ENCODE results near the gene KLK11.

Gene KLK11, protein sequence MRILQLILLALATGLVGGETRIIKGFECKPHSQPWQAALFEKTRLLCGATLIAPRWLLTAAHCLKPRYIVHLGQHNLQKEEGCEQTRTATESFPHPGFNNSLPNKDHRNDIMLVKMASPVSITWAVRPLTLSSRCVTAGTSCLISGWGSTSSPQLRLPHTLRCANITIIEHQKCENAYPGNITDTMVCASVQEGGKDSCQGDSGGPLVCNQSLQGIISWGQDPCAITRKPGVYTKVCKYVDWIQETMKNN

DNA sequence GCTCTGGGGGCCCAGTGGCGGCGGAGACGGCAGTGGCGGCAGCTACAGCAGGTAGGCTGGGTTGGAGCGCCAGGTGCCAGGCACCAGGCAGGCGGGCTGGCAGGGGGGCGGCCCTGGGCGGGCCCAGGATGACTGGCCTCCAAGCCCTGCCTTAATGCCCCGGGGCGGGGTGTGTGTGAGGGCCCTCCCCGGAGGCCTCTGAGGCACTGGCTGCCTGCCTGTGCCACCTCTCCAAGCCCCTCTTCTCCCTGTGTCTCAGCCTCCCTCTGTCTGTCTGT is at the start of gene KLK11:
KLK11 (minus strand) TSS at position 63 of the 278 bp plus-strand sequence. CDS start 985 bp downstream, outside the sequence.
- H3K4me1 Mint-ChIP-seq, result no peaks in the 10 kb centered on the region
- H3K36me3 Mint-ChIP-seq, result no peaks in the 10 kb centered on the region
- H3K9me3 Mint-ChIP-seq, result no peaks in the 10 kb centered on the region
- no peak within 1 kb of the TSS for H3K4me3 Mint-ChIP-seq
- H3K27ac Mint-ChIP-seq, result no peak within 1 kb of the TSS
- DNase-seq (ENCODE audit: low spot score in 2 of 2) (no peak), ATAC-seq (peak; percentile 42)

DNA sequence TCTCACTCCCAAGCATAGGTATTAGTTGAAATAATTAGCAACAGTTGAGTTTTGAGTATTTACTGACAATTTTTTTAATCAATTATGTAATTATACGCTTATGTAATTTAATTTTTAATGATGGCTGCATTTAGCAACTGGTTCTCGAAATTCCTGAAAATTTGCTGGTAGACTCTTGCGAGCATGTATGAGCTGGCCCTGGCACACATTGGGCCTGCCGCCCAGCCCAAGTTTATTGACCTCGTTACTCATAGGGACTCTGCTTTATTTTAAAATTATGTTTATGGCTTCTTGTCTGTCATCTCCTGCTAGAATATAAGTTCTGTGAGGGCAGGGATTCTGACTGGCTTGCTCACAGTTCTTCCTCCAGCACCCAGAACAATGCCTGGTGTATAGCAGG is 49.6 kb upstream of the KLK11 start:
- peaks cover 4% of the 10 kb centered on the region for H3K9me3 Mint-ChIP-seq
- DNase-seq (ENCODE audit: low spot score in 2 of 2), result no peak
- no peak overlapping the region for H3K4me3 Mint-ChIP-seq
- H3K27ac Mint-ChIP-seq, result no peak overlapping the region
- H3K36me3 Mint-ChIP-seq, result no peaks in the 10 kb centered on the region
- H3K4me1 Mint-ChIP-seq, result no peaks in the 10 kb centered on the region
- no peak for ATAC-seq

DNA sequence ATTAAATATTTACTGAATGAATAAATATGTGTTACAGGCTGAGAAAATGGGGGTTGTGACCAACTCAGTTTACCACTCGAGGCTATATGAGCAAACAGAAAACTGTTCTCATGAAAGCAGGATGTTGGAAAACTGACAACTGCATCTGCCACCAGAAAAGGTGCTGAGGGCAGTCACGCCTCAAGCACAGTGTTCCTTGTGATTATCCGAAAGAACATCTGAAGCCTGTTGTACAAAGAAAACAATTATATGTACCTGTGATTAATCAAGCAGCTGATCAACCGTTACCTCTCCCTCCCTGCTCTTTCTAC is 44.6 kb upstream of the KLK11 start:
- H3K4me1 Mint-ChIP-seq, result no peaks in the 10 kb centered on the region
- ATAC-seq, result no peak
- H3K36me3 Mint-ChIP-seq, result no peaks in the 10 kb centered on the region
- no peak overlapping the region for H3K4me3 Mint-ChIP-seq
- DNase-seq (ENCODE audit: low spot score in 2 of 2), result no peak
- peaks cover 4% of the 10 kb centered on the region for H3K9me3 Mint-ChIP-seq
- no peak overlapping the region for H3K27ac Mint-ChIP-seq

DNA sequence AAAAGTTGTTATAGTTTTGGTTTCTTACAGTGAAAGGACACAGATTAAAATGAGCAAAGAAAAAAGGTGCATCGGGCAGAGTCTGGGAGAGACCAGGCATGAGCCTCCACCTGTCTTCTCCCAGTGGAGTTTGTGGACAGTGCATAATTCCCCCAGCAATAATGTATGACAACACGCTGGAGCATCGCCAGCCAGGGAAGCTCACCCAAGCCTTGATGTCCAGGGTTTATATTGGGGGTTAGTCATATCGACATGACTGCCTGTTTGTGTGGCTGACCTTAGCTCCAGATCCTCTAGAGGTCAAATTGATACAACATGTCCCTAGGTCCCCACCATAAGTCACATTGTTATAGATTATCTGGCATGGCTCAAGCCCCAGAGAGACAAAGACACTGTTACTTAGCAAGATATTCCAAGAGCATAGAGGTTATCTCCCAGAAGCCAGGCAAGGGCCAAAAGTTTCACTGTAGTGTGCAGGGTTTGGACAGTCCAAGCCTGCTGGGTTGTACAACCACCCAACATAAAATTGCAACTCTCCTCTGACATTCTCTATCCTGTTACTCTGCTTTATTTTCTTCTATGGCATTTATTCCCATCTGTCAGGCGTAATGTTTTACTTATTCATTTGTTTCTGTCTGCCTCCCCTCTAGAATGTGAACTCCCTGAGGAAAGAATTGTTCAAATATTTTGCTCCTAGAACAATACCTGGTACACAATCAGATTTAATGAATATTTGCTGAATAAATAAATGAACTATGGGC is 44.1 kb upstream of the KLK11 start:
- Mint-ChIP-seq H3K9me3 (peaks cover 4% of the 10 kb centered on the region), H3K4me3 (no peak overlapping the region), H3K4me1 (no peaks in the 10 kb centered on the region), H3K36me3 (no peaks in the 10 kb centered on the region), H3K27ac (no peak overlapping the region)
- DNase-seq (ENCODE audit: low spot score in 2 of 2) (no peak), ATAC-seq (no peak)

DNA sequence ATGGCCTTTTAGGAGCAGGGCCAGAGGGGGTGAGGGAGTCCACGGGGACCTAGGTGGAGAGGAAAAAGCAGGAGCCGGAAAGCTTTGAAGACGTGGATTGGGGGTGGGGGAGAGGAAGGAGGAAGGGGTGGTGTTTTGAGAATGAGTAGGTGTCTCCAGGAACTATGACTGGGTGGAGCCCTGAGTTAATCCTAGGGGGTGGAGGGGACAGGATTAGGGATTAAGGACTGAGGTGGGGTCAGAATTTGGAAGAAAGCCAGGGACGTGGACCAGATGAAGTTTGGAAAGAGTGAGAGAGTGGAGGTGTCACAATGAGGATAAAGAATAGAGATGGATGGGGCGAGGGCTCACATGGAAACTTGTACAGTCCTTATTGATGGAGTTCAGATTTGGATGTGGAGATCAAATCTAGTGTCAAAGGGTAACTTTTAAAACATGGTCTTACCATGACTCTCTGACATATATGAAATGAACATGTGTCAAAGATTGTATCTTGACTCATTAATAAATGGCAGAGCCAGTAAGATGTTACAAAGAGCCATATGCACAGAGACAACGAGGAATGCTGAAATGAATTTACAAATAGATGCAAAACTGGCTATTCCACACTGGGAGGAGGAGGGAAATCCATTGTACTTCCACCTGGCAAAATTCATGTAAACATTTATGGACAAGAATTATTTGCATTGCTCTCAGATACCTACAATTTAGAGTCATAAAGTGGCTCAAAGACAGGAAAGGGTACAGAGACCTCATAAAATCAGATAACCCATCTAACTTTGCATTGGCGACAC is 40.2 kb upstream of the KLK11 start:
- ATAC-seq (no peak), DNase-seq (ENCODE audit: low spot score in 2 of 2) (no peak)
- Mint-ChIP-seq H3K9me3 (no peaks in the 10 kb centered on the region), H3K4me3 (no peak overlapping the region), H3K36me3 (no peaks in the 10 kb centered on the region), H3K27ac (no peak overlapping the region), H3K4me1 (no peaks in the 10 kb centered on the region)

DNA sequence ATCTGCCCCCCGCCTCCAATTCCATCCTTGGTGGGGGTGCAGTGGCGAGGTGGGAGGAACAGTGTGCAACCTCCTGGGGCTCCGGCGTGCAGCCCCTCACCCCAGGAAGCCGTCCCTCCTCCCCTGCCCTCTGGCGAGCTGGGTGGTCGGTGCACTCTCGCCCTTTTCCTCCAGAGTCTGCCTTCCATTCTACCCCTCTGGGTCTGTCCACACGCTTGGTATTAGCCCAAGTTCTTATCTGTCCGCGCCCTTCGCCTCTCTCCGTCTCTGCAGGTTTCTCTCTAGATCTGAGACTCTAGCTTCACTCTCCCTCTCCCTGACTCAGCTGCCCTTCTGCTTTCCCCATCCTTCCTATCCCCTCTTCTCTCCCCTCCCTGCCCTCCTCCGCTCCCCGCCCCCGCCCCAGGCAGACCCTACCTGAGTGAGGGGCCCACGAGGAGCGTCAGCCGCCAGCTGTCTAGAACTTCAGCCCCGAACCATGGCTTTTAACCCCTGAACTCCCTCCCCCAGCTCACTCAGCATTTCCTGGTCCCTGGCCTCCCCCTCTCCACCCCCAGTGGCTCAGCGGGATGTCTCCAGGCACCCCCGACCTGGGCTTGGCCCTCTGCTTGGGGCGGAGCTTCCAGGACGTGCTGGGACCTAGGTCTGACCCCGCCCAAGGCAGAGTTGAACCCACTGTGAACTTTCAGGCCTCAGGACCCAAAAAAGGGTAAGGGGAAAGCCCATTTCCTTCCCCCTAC is 39.0 kb upstream of the KLK11 start:
- ATAC-seq (no peak), DNase-seq (ENCODE audit: low spot score in 2 of 2) (no peak)
- H3K27ac Mint-ChIP-seq, result no peak overlapping the region
- H3K4me3 Mint-ChIP-seq, result peak overlapping the region; percentile 20
- H3K4me1 Mint-ChIP-seq, result no peaks in the 10 kb centered on the region
- no peaks in the 10 kb centered on the region for H3K36me3 Mint-ChIP-seq
- no peaks in the 10 kb centered on the region for H3K9me3 Mint-ChIP-seq

DNA sequence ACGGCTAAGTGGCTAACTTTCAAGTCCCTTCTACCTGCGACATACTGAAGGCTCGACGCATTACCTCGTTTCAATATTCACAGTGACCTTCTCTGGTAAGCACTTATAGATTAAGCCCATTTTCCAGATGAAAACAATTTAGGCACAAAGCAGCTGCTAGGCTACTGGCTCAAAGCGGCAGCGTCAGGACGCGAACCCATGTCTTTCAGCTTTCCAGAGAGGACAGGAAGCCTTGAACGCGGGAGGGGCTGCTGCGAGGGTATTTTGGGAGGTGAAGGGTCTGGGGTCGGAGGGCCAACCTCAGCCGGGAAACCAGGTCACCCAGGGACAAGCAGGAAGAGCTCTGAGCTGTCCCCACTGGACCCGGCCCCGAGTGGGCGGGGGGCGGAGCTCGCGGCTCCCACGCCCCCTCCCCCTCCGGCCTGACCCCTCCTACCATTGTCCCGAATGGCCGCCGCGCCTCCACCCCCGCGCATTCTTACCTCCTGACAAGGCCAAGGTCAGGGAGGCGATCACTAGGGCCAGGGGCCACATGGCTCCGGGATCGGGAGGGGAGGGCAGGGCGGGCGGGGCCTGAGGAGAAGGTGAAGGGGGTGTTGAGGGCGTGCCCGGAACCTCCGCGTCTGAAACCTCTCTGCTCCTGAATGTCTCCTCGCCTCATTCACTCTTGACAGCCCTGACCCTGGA is 38.3 kb upstream of the KLK11 start, which contains the start of gene KLK13:
KLK13 (minus strand) TSS at position 559 of the 687 bp plus-strand sequence; CDS start at position 534, 25 bp downstream.
- no peak within 1 kb of the TSS for H3K27ac Mint-ChIP-seq
- DNase-seq (ENCODE audit: low spot score in 2 of 2), result no peak
- H3K36me3 Mint-ChIP-seq, result no peaks in the 10 kb centered on the region
- peak within 1 kb of the TSS; percentile 20 for H3K4me3 Mint-ChIP-seq
- no peak for ATAC-seq
- no peaks in the 10 kb centered on the region for H3K9me3 Mint-ChIP-seq
- no peaks in the 10 kb centered on the region for H3K4me1 Mint-ChIP-seq

DNA sequence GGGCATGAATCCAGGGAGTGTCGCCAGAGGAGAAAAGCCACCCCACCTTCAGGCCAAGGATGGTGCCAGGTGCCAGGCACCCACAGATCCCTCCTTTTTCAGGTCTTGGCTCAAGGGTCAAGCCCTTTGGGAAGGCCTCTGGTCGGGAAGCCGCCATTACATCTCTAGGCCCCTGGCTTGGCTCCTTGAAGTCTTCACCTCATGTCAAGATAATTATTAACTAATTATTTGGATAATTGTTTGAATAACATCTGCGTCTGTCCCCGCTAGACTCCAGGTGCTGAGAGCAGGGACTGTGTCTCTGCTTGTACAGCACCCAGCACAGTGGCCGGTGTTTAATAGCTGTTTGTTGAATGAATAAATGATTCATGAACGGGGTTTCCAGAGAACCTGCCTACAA is 37.2 kb upstream of the KLK11 start:
- no peaks in the 10 kb centered on the region for H3K4me1 Mint-ChIP-seq
- ATAC-seq, result no peak

DNA sequence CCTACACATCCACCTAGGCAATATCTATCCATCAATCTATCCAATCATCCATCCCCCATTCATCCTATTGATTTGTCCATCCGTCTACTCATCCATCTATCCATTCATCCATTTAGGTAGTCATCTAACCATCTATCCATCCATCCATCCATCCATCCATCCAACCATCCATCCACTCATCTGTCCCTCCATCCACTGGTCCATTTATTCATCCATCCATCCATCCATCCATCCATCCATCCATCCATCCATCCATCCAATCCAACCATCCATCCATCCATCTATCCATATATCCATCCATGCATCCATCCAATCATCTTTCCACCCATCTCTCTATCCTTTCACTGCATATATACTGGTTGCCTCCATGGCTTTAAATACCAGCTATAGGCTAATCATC is 34.6 kb upstream of the KLK11 start:
- no peaks in the 10 kb centered on the region for H3K36me3 Mint-ChIP-seq
- no peak overlapping the region for H3K4me3 Mint-ChIP-seq
- no peaks in the 10 kb centered on the region for H3K4me1 Mint-ChIP-seq
- ATAC-seq (no peak), DNase-seq (ENCODE audit: low spot score in 2 of 2) (no peak)
- H3K9me3 Mint-ChIP-seq, result no peaks in the 10 kb centered on the region
- no peak overlapping the region for H3K27ac Mint-ChIP-seq

More for the DNA sequence above, 37.2 kb upstream of the KLK11 start:
- no peaks in the 10 kb centered on the region for H3K9me3 Mint-ChIP-seq
- H3K36me3 Mint-ChIP-seq, result no peaks in the 10 kb centered on the region
- DNase-seq (ENCODE audit: low spot score in 2 of 2), result no peak
- H3K4me3 Mint-ChIP-seq, result no peak overlapping the region
- no peak overlapping the region for H3K27ac Mint-ChIP-seq

DNA sequence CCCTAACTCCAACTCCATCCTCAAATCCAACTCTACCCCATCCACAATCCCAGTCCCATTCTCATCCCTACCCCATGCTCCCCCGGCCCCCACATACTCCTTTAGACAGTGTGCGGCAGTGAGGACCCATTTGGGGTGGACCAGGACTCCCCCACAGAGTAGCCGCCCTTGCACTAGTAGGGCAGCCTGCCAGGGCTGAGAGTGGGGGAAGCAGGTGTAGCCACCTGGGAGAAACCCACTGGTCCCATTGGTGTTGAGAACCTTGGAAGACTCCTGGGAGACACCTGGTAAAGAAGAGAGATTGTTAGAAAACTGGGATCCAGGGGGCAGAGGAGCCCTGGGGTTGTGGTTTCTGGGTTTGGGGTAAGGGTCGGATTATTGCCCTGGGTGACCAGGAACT is 33.9 kb upstream of the KLK11 start:
- ATAC-seq (no peak), DNase-seq (ENCODE audit: low spot score in 2 of 2) (no peak)
- Mint-ChIP-seq H3K27ac (no peak overlapping the region), H3K4me1 (no peaks in the 10 kb centered on the region), H3K36me3 (no peaks in the 10 kb centered on the region), H3K9me3 (no peaks in the 10 kb centered on the region), H3K4me3 (no peak overlapping the region)

DNA sequence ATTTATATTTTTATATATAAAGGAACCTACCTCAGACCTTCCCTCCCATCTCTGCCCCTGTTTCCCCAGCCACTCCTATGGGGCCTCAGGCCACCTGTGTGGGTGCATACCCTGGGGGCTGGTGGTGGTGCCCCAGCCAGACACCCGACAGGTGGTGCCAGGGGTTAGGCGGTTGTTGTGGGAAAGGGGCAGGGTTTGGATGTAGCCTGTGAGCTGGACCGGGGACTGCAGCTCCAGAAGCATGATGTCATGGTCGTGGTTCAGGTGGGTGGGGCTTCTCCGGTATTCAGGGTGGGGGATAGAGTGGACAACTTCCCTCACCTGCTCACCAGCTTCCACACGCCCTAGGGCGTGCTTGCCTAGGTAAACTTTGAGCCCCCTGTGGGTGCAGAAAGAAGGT is 33.3 kb upstream of the KLK11 start:
- no peak for DNase-seq (ENCODE audit: low spot score in 2 of 2)
- no peak overlapping the region for H3K27ac Mint-ChIP-seq
- ATAC-seq, result no peak
- H3K4me1 Mint-ChIP-seq, result no peaks in the 10 kb centered on the region
- H3K4me3 Mint-ChIP-seq, result no peak overlapping the region
- H3K36me3 Mint-ChIP-seq, result no peaks in the 10 kb centered on the region
- no peaks in the 10 kb centered on the region for H3K9me3 Mint-ChIP-seq

DNA sequence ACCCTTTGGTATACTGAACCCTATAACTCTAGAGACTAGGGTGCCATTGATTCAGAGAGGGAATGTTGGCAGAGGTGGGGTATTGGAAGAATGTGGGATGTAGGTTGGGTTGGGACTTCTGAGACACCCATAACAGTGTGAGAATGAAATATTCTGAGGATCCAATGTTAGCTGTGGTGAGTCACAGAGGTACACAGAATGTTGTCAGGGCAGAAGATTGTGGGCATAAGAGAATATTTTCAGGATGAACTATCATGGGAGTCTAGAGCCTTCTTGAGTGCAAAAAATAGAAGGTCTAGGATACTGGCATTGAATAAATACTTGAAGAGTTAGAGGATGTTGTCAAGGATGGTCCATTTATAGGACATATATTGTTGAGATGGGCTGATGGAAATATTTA is 29.4 kb upstream of the KLK11 start:
- DNase-seq (ENCODE audit: low spot score in 2 of 2) (no peak), ATAC-seq (no peak)
- H3K4me3 Mint-ChIP-seq, result no peak overlapping the region
- no peaks in the 10 kb centered on the region for H3K36me3 Mint-ChIP-seq
- no peak overlapping the region for H3K27ac Mint-ChIP-seq
- H3K9me3 Mint-ChIP-seq, result no peaks in the 10 kb centered on the region
- H3K4me1 Mint-ChIP-seq, result no peaks in the 10 kb centered on the region

DNA sequence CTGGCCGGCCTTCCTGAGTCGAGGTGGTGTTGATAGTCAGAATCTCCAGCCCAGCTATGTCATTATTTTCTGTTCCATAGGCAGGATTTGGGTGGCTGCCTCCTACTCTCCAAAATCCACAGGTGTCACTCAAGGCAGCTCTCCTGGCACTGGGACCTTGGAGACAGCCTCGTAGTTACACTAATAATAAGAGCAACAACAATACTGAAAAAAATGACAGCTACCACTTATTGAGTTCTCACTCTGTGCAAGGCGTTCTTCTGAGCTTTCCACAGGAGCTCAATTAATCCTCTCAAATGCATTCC is 20.6 kb upstream of the KLK11 start:
- Mint-ChIP-seq H3K27ac (no peak overlapping the region), H3K4me3 (no peak overlapping the region), H3K4me1 (no peaks in the 10 kb centered on the region), H3K36me3 (no peaks in the 10 kb centered on the region), H3K9me3 (no peaks in the 10 kb centered on the region)
- DNase-seq (ENCODE audit: low spot score in 2 of 2) (no peak), ATAC-seq (no peak)

DNA sequence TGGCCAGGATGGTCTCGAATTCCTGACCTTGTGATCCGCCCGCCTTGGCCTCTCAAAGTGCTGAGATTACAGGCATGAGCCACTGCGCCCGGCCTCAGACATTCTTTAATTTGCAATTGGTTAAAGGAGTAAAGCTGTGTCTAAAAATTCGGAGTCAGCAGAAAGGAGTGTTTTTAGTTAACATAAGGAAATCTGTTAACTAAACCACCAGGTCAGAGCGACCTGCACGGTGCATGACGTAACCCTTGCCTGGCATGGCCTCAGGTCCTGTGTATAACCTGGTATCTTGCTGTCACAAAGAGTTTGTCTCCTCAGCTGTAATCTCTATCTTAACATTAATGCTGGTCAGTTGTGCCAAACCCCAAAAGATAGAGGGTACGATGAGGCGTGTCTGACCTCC is 17.9 kb upstream of the KLK11 start:
- Mint-ChIP-seq H3K4me3 (no peak overlapping the region), H3K4me1 (no peaks in the 10 kb centered on the region), H3K36me3 (no peaks in the 10 kb centered on the region), H3K9me3 (no peaks in the 10 kb centered on the region), H3K27ac (no peak overlapping the region)
- ATAC-seq (no peak), DNase-seq (ENCODE audit: low spot score in 2 of 2) (no peak)

DNA sequence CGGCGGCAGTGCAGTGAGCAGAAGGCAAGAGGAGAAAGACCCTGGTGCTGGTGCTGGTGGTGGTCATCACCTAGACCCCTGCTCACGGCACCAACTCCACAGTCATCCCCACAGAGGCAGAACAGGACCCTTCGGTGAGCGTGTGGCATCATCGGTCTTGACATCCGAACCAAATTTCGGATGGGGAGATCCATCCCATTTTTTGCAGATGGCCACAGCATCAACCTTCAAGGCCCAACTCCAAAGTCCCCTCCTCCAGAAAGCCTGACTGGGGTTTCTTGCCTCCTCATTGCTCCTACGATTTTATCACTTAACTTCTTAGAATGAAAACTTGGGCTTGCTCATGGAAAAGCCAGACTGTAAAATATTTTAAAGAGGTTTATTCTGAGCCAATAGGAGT is 17.1 kb upstream of the KLK11 start:
- no peak for DNase-seq (ENCODE audit: low spot score in 2 of 2)
- no peak for ATAC-seq
- Mint-ChIP-seq H3K9me3 (no peaks in the 10 kb centered on the region), H3K4me3 (no peak overlapping the region), H3K27ac (no peak overlapping the region), H3K36me3 (no peaks in the 10 kb centered on the region), H3K4me1 (no peaks in the 10 kb centered on the region)

All from stimulated activated effector memory CD8-positive, alpha-beta T cell treated with anti-CD3 and anti-CD28 coated beads, Interleukin-12 subunit alpha, Interleukin-12 subunit beta, amount 100 ng/mL, for 72 hours (primary cell).